H9 (cell line): ENCODE results near the gene KCNG1. TPM values are rescaled to one million over a fixed set of nuclear protein-coding genes. Genes with fewer than 3 reads are reported as not detected.

Experiments used
- DNase-seq: peaks from one replicate; pipeline ENCODE4 v3.0.0-alpha.2; 2017
- H2AFZ ChIP-seq: one replicate; pipeline ENCODE4 v1.6.1; 2013; ENCODE audit warnings: mild to moderate bottlenecking, low read length, control low read depth, moderate library complexity
- H2AK5ac ChIP-seq: 2 replicates; pipeline ENCODE4 v1.6.1; 2013; ENCODE audit warnings: low read length, control low read depth, mixed read lengths; ENCODE audit not compliant: insufficient read length
- H2BK120ac ChIP-seq: one replicate; pipeline ENCODE4 v1.6.1; 2013; ENCODE audit warnings: low read depth, mild to moderate bottlenecking, low read length, control low read depth, inconsistent platforms; ENCODE audit not compliant: poor library complexity, severe bottlenecking
- H2BK12ac ChIP-seq: 2 replicates; pipeline ENCODE4 v1.6.1; 2013; ENCODE audit warnings: low read length, control low read depth, mixed read lengths, low read depth; ENCODE audit not compliant: insufficient read length
- H2BK15ac ChIP-seq: 2 replicates; pipeline ENCODE4 v1.6.1; 2013; ENCODE audit warnings: low read depth, low read length, control low read depth
- H2BK20ac ChIP-seq: one replicate; pipeline ENCODE4 v1.6.1; 2013; ENCODE audit warnings: low read depth, mild to moderate bottlenecking, low read length, control low read depth, inconsistent platforms; ENCODE audit not compliant: poor library complexity, severe bottlenecking
- H2BK5ac ChIP-seq: 2 replicates; pipeline ENCODE4 v1.6.1; 2013; ENCODE audit warnings: low read length, control low read depth, mixed read lengths; ENCODE audit not compliant: insufficient read length
- H3K14ac ChIP-seq: 2 replicates; pipeline ENCODE4 v1.6.1; 2013; ENCODE audit warnings: low read length, control low read depth; ENCODE audit not compliant: insufficient read depth
- H3K18ac ChIP-seq: 2 replicates; pipeline ENCODE4 v1.6.1; 2013; ENCODE audit warnings: low read depth, mild to moderate bottlenecking, mixed read lengths, low read length, control low read depth; ENCODE audit not compliant: insufficient read length
- H3K23ac ChIP-seq: 2 replicates; pipeline ENCODE4 v1.6.1; 2013; ENCODE audit warnings: low read length, control low read depth, mixed read lengths, low read depth; ENCODE audit not compliant: insufficient read length
- H3K23me2 ChIP-seq: 2 replicates; pipeline ENCODE4 v1.6.1; 2013; ENCODE audit warnings: low read depth, mild to moderate bottlenecking, mixed read lengths, low read length, control low read depth; ENCODE audit not compliant: insufficient read length, poor library complexity, severe bottlenecking
- H3K27ac ChIP-seq: 2 replicates; pipeline ENCODE4 v1.5.1; 2013; ENCODE audit warnings: low read length, control low read depth, mixed read lengths, low read depth; ENCODE audit not compliant: insufficient read length
- H3K27me3 ChIP-seq: 2 replicates; pipeline ENCODE4 v1.6.1; 2013; ENCODE audit warnings: low read length, control low read depth, inconsistent platforms; ENCODE audit not compliant: insufficient read depth
- H3K4ac ChIP-seq: 2 replicates; pipeline ENCODE4 v1.6.1; 2013; ENCODE audit warnings: low read depth, mild to moderate bottlenecking, control low read depth, inconsistent platforms, low read length, moderate library complexity
- H3K4me1 ChIP-seq: 2 replicates; pipeline ENCODE4 v1.6.1; 2013; ENCODE audit warnings: low read length, control low read depth, inconsistent platforms; ENCODE audit not compliant: insufficient read depth
- H3K4me2 ChIP-seq: 2 replicates; pipeline ENCODE4 v1.6.1; 2013; ENCODE audit warnings: low read length, control low read depth, mixed read lengths; ENCODE audit not compliant: insufficient read length, insufficient read depth
- H3K56ac ChIP-seq: 2 replicates; pipeline ENCODE4 v1.6.1; 2013; ENCODE audit warnings: low read depth, mild to moderate bottlenecking, mixed read lengths, low read length, control low read depth; ENCODE audit not compliant: insufficient read length
- H3K79me1 ChIP-seq: 2 replicates; pipeline ENCODE4 v1.6.1; 2013; ENCODE audit warnings: low read depth, mild to moderate bottlenecking, moderate library complexity, low read length, control low read depth, inconsistent platforms; ENCODE audit not compliant: insufficient read depth, poor library complexity, severe bottlenecking
- H3K79me2 ChIP-seq: 2 replicates; pipeline ENCODE4 v1.6.1; 2013; ENCODE audit warnings: low read length, control low read depth, inconsistent platforms; ENCODE audit not compliant: insufficient read depth
- H3K9ac ChIP-seq: 2 replicates; pipeline ENCODE4 v1.6.1; 2013; ENCODE audit warnings: low read length, control low read depth, mixed read lengths; ENCODE audit not compliant: insufficient read length; ENCODE audit errors: extremely low read depth
- H3K9me3 ChIP-seq: one replicate; pipeline ENCODE4 v1.6.1; 2013; ENCODE audit warnings: low read depth, low read length, inconsistent platforms; ENCODE audit not compliant: control insufficient read depth
- H3T11ph ChIP-seq: one replicate; pipeline ENCODE4 v1.6.1; 2013; ENCODE audit warnings: mild to moderate bottlenecking, low read length, control low read depth, inconsistent platforms
- H4K20me1 ChIP-seq: one replicate; pipeline ENCODE4 v1.6.1; 2013; ENCODE audit not compliant: control insufficient read depth, insufficient read length, insufficient read depth
- H4K5ac ChIP-seq: 2 replicates; pipeline ENCODE4 v1.6.1; 2013; ENCODE audit warnings: low read depth, mild to moderate bottlenecking, mixed read lengths, low read length, control low read depth; ENCODE audit not compliant: insufficient read length
- H4K8ac ChIP-seq: replicated peaks from 2 replicates; pipeline ENCODE4 v1.6.1; 2013; ENCODE audit warnings: low read length, control low read depth, mixed read lengths, low read depth; ENCODE audit not compliant: insufficient read length
- H4K91ac ChIP-seq: 2 replicates; pipeline ENCODE4 v1.6.1; 2013; ENCODE audit warnings: low read depth, mild to moderate bottlenecking, moderate library complexity, mixed read lengths, low read length, control low read depth; ENCODE audit not compliant: insufficient read length
- H3K27ac Mint-ChIP-seq, 3 experiments: 2 replicates in 2 of 3; 3 replicates in 1 of 3; pipeline ENCODE4 v1.8.0; 2020 to 2021; ENCODE audit warnings: mixed read lengths in 3 of 3, mild to moderate bottlenecking in 1 of 3, moderate library complexity in 1 of 3
- H3K27me3 Mint-ChIP-seq: 2 replicates; pipeline ENCODE4 v1.8.0; 2021; ENCODE audit warnings: low read depth, mild to moderate bottlenecking, moderate library complexity, mixed read lengths
- H3K36me3 Mint-ChIP-seq, 3 experiments: 2 replicates in 2 of 3; 3 replicates in 1 of 3; pipeline ENCODE4 v1.8.0; 2020 to 2021; ENCODE audit warnings: low read depth in 3 of 3, mixed read lengths in 3 of 3; ENCODE audit not compliant: insufficient read depth in 1 of 3
- H3K4me1 Mint-ChIP-seq, 2 experiments: 2 replicates each; pipeline ENCODE4 v1.8.0; 2020; ENCODE audit warnings: mixed read lengths in 2 of 2
- H3K4me3 Mint-ChIP-seq, 2 experiments: 2 replicates in 1 of 2; 3 replicates in 1 of 2; pipeline ENCODE4 v1.8.0; 2020 to 2021; ENCODE audit warnings: mild to moderate bottlenecking in 2 of 2, mixed read lengths in 2 of 2, moderate library complexity in 1 of 2
- H3K9me3 Mint-ChIP-seq, 2 experiments: 2 replicates in 1 of 2; 3 replicates in 1 of 2; pipeline ENCODE4 v1.8.0; 2020; ENCODE audit warnings: mild to moderate bottlenecking in 2 of 2, mixed read lengths in 2 of 2, moderate library complexity in 1 of 2
- WGBS: extraction: QIAGEN DNeasy Blood & Tissue Kit; methylation state at CpG from one replicate; pipeline ENCODE4 v1.1.7; 2013; ENCODE audit warnings: missing lambda C conversion rate, low lambda C conversion rate, mixed read lengths; ENCODE audit not compliant: insufficient read length; ENCODE audit errors: extremely low coverage; 5-methylcytosine and 5-hydroxymethylcytosine counted together
- total RNA-seq: library from RNA; stranded (reverse); gene quantifications from 2 replicates; pipeline ENCODE4 v1.2.1, GENCODE V29; 2021
- TF ChIP-seq, protein P1 (sequence below): fragments of 200-600 bp; sonication (generic); conservative IDR thresholded peaks from 3 replicates; pipeline ENCODE4 v1.8.0; 2021; ENCODE audit warnings: antibody characterized with exemption, mild to moderate bottlenecking

KCNG1 gene
- total RNA-seq, 1 experiment from 2014 or later, result 13.2 TPM

DNA sequence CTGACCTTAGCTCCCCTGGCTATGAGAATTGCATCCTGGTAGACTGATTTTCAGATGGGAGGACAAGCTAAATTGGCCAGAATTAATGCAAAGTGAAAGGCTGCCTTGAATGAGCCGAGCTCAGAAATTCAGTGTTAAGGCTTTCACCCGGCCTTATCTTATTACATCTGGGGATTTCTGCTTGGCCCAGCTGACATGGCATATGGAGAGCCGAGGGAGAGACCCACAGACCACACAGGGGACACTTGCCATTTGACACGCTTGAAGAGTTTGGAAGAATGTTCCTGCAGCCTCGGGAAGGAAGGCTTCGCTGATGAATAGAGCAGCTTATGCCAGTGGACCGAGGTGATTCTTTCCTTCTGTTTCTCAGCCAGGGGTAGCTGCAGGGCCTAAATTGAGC is 55.3 kb downstream of the KCNG1 start:
- Histone ChIP-seq H3K18ac (no peak overlapping the region), H2AK5ac (no peak overlapping the region), H2BK15ac (no peak overlapping the region), H2BK120ac (no peak overlapping the region), H4K8ac (no peak overlapping the region), H3K9ac (no peak overlapping the region), H2BK5ac (no peak overlapping the region), H2AFZ (no peak overlapping the region), H4K20me1 (no peaks in the 10 kb centered on the region), H3K56ac (no peak overlapping the region), H3T11ph (no peak overlapping the region), H3K23ac (no peak overlapping the region), H3K9me3 (no peaks in the 10 kb centered on the region), H4K91ac (no peak overlapping the region), H3K4me1 (no peaks in the 10 kb centered on the region), H3K23me2 (no peaks in the 10 kb centered on the region), H3K79me1 (no peaks in the 10 kb centered on the region), H3K27ac (no peak overlapping the region), H2BK20ac (no peak overlapping the region), H2BK12ac (no peak overlapping the region), H3K14ac (no peak overlapping the region), H4K5ac (no peak overlapping the region), H3K4ac (no peak overlapping the region), H3K79me2 (no peaks in the 10 kb centered on the region), H3K27me3 (no peaks in the 10 kb centered on the region), H3K4me2 (no peak overlapping the region)
- no peak overlapping the region for H3K27ac Mint-ChIP-seq
- H3K4me3 Mint-ChIP-seq, result no peak overlapping the region
- H3K36me3 Mint-ChIP-seq, result no peaks in the 10 kb centered on the region
- TF ChIP-seq, protein P1, sequence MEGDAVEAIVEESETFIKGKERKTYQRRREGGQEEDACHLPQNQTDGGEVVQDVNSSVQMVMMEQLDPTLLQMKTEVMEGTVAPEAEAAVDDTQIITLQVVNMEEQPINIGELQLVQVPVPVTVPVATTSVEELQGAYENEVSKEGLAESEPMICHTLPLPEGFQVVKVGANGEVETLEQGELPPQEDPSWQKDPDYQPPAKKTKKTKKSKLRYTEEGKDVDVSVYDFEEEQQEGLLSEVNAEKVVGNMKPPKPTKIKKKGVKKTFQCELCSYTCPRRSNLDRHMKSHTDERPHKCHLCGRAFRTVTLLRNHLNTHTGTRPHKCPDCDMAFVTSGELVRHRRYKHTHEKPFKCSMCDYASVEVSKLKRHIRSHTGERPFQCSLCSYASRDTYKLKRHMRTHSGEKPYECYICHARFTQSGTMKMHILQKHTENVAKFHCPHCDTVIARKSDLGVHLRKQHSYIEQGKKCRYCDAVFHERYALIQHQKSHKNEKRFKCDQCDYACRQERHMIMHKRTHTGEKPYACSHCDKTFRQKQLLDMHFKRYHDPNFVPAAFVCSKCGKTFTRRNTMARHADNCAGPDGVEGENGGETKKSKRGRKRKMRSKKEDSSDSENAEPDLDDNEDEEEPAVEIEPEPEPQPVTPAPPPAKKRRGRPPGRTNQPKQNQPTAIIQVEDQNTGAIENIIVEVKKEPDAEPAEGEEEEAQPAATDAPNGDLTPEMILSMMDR, result no peak
- peaks cover 11% of the 10 kb centered on the region for H3K27me3 Mint-ChIP-seq
- no peak for DNase-seq
- WGBS, result no CpG with 5 or more reads among the region's 7 CpGs
- H3K4me1 Mint-ChIP-seq, result peaks cover 0 to 12% of the 10 kb centered on the region in 2 experiments; a peak in 1 of 4 replicates
- H3K9me3 Mint-ChIP-seq, result no peaks in the 10 kb centered on the region
